ENCODE data around the gene RAD51B.

- TF ChIP-seq CTCF (conservative IDR thresholded peaks at IDR 0.05 in 1 of 2, IDR thresholded peaks at IDR 0.05 in 1 of 2; ENCODE audit: low read depth in 1 of 2, low read length in 2 of 2) = no peak
- no peak for TF ChIP-seq EZH2 (IDR thresholded peaks at IDR 0.05; ENCODE audit: low read length, missing control alignments)
Measured at GRCh38 chr14:68471029-68471963, 651.7 kb downstream of the RAD51B start.
